Mammary epithelial cell (primary cell): ENCODE results near the gene ENTHD1.

ENCODE experiments used
- CTCF ChIP-seq, 2 donors: IDR thresholded peaks in 1 of 2; conservative IDR thresholded peaks in 1 of 2; 2 replicates each; pipeline ENCODE4 v1.5.1; 2011 to 2012; ENCODE audit warnings: inconsistent platforms in 2 of 2, low read length in 2 of 2, mild to moderate bottlenecking in 2 of 2, control low read depth in 1 of 2, low read depth in 1 of 2; ENCODE audit not compliant: insufficient read depth in 1 of 2; ENCODE audit errors: extremely low read depth in 1 of 2
- EZH2 ChIP-seq: IDR thresholded peaks from 2 replicates; pipeline ENCODE4 v1.6.1; 2012; ENCODE audit warnings: low read length, inconsistent platforms, borderline replicate concordance

- TF ChIP-seq CTCF (conservative IDR thresholded peaks at IDR 0.05 in 1 of 2, IDR thresholded peaks at IDR 0.05 in 1 of 2; ENCODE audit: extremely low read depth in 1 of 2, insufficient read depth in 1 of 2, low read depth in 1 of 2, low read length in 2 of 2): no peak
- TF ChIP-seq EZH2: no peak
Observed at GRCh38 chr22:39738746-39739145, 154.8 kb downstream of the ENTHD1 start.
